ENCODE data around the gene PAH. TPM values are rescaled to one million over a fixed set of nuclear protein-coding genes. Genes with fewer than 3 reads are reported as not detected.

The PAH gene
- polyA plus RNA-seq, 2 of the 4 experiments (the other 2 are of a cell fraction), result not detected

DNA sequence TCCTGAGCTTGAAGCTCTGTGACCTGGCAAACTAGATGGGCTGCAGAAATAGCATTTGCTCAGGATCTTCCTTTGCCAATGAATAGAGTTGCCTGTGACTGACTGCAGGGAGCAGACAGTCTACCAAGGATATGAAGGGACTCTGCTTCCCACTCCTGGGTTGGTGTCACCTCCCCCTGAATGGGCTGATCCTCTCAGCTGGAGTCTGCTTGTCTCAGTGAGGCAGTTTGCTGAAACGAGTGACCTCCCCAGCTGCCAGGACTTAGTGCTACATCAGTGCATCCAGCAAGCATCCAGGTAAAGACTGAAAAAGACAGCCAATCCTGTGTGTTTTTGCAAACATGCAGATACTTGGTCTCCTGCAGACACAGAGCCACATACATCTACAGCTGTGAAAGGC lies 28.5 kb downstream of the PAH start (continued):
- TF ChIP-seq ZNF302 (CRISPR knock-in tag; IDR thresholded peaks at IDR 0.05) (no peak), RARB (CRISPR knock-in tag; IDR thresholded peaks at IDR 0.05) (no peak), SREBF2 (IDR thresholded peaks at IDR 0.05) (no peak), EP300 (IDR thresholded peaks at IDR 0.05) (no peak), RNF2 (IDR thresholded peaks at IDR 0.05; ENCODE audit: borderline replicate concordance, low read depth) (no peak)
- TF ChIP-seq, protein P1, sequence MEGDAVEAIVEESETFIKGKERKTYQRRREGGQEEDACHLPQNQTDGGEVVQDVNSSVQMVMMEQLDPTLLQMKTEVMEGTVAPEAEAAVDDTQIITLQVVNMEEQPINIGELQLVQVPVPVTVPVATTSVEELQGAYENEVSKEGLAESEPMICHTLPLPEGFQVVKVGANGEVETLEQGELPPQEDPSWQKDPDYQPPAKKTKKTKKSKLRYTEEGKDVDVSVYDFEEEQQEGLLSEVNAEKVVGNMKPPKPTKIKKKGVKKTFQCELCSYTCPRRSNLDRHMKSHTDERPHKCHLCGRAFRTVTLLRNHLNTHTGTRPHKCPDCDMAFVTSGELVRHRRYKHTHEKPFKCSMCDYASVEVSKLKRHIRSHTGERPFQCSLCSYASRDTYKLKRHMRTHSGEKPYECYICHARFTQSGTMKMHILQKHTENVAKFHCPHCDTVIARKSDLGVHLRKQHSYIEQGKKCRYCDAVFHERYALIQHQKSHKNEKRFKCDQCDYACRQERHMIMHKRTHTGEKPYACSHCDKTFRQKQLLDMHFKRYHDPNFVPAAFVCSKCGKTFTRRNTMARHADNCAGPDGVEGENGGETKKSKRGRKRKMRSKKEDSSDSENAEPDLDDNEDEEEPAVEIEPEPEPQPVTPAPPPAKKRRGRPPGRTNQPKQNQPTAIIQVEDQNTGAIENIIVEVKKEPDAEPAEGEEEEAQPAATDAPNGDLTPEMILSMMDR (IDR thresholded peaks at IDR 0.05), result no peak

DNA sequence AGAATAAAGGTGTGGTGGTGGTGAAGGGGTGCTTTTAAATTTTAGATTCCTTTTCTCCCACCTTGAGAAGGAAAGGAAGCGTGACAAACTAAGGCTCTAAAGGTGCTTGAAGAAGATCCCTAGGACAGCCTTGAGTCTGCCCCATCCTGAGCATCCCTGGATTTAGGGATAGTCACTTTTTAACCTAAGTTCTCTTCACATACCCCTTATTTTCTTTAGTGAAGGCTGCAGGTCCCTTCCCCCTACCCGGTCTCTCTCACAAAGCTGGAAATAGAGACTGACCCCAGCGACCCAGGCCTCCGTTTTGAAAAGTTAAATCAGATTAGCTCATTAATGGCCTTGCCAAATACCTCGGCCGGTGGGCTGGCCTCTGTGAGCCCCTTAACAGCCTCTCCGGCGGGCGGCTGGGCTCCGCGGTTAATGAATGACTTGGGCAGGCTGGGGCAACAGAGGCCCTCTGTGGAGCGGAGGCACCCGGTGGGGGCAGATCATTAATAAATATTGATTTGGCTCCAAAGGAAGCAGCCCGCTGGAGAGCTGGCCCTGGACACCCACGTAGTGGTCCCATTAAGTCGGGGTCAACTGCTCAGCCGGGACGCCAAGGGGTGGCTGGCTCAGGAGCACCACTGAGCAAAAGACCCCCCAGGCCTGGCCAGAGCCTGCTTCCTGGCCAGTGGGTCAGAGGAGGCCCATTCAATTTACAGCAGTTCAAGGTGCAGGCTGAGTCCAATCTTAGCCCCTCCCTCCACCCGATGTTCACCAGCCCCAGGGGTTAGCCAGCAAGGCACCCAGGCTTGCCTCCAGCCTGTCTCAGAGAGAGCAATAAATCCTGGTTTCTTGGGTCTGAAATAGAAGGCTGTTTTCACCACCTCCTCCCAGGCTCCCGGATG lies 31.8 kb downstream of the PAH start:
- no peak overlapping the region for H3K4me3 ChIP-seq
- CTCF ChIA-PET, result interaction anchor here (3.2 to 4.6 kb wide), 2 partner anchors 19 to 663 kb away, joined by 13 to 89 read pairs; no protein-coding TSS in a partner anchor
- TF ChIP-seq KDM5A (IDR thresholded peaks at IDR 0.05) (no peak), CBX2 (IDR thresholded peaks at IDR 0.05; ENCODE audit: borderline replicate concordance, low read depth) (no peak), ZNF302 (CRISPR knock-in tag; IDR thresholded peaks at IDR 0.05) (no peak), JUNB (IDR thresholded peaks at IDR 0.05) (no peak)
- TF ChIP-seq, protein P2, sequence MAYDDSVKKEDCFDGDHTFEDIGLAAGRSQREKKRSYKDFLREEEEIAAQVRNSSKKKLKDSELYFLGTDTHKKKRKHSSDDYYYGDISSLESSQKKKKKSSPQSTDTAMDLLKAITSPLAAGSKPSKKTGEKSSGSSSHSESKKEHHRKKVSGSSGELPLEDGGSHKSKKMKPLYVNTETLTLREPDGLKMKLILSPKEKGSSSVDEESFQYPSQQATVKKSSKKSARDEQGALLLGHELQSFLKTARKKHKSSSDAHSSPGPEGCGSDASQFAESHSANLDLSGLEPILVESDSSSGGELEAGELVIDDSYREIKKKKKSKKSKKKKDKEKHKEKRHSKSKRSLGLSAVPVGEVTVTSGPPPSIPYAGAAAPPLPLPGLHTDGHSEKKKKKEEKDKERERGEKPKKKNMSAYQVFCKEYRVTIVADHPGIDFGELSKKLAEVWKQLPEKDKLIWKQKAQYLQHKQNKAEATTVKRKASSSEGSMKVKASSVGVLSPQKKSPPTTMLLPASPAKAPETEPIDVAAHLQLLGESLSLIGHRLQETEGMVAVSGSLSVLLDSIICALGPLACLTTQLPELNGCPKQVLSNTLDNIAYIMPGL (CRISPR knock-in tag; IDR thresholded peaks at IDR 0.05; ENCODE audit: borderline replicate concordance), result no peak
- TF ChIP-seq, protein P1 (IDR thresholded peaks at IDR 0.05), result no peak
- no peak overlapping the region for H3K4me2 ChIP-seq
- H3K4me1 ChIP-seq, result no peaks in the 10 kb centered on the region
- FAIRE-seq (no peak), ATAC-seq (no peak), DNase-seq (ENCODE audit: low read depth in 1 of 2, low spot score in 1 of 2) (no peak)
- no peak overlapping the region for H3K27ac ChIP-seq
- 51% methylated on average over 19 of the region's 20 CpGs for WGBS (ENCODE audit: missing lambda C conversion rate)
- no peaks in the 10 kb centered on the region for H3K9me3 ChIP-seq
- POLR2A ChIA-PET, result interaction anchor here (0.6 kb wide), 1 partner anchor 9 kb away, joined by 3 read pairs; no protein-coding TSS in a partner anchor

DNA sequence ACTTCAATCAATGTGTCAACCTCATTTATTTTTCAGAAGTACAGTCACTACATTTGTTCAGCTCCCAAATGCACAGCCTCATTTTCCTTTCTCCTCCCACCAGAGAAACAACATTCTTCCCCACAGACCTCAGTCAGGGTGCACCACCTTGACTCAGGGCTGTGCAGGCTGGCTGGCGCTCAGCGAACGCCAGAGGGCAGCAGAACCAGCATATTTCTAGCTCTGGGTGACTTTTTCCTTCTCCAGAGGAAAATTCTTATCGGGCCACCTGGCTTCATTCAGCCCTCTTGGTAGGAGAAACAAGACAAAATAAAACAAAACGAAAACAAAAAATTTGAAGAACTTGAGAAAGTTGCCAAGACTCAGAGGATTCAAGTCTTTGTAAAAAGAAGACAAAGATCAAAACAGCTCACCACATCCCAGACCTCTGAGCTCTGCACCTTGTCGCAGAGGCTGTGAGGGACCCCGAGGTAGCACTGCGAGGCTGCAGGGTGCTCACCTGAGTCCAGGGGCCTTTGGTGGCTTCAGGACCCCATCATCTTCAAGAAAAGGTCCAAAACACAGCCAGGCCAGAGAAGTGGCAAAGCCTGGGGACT lies 33.7 kb downstream of the PAH start:
- H3K4me1 ChIP-seq, result no peaks in the 10 kb centered on the region
- ChIA-PET POLR2A (no interaction called here), CTCF (interaction anchor here (0.6 to 4.6 kb wide), 48 partner anchors 9 to 1159 kb away, joined by 3 to 89 read pairs (median 4); partner anchors contain the start of gene C12orf42)
- H3K27ac ChIP-seq, result no peak overlapping the region
- FAIRE-seq (no peak), DNase-seq (ENCODE audit: low read depth in 1 of 2, low spot score in 1 of 2) (peak; percentile 56 to 58), ATAC-seq (peak; percentile 81 to 90)
- no peaks in the 10 kb centered on the region for H3K9me3 ChIP-seq
- WGBS (ENCODE audit: missing lambda C conversion rate), result 17% methylated on average over 8 of the region's 8 CpGs
- no peak overlapping the region for H3K4me3 ChIP-seq
- no peak overlapping the region; the same call in 2 of the 3 replicates for H3K4me2 ChIP-seq
- TF ChIP-seq RAD21 (conservative IDR thresholded peaks at IDR 0.05 in 1 of 2, IDR thresholded peaks at IDR 0.05 in 1 of 2), result peak; percentile 76
- TF ChIP-seq, protein P1 (IDR thresholded peaks at IDR 0.05), result peak; percentile 86
- no peak for TF ChIP-seq NPAS2 (CRISPR knock-in tag; IDR thresholded peaks at IDR 0.05; ENCODE audit: borderline replicate concordance)
- TF ChIP-seq SMC3 (IDR thresholded peaks at IDR 0.05), result peak; percentile 88
